Measurements from ENCODE around the gene ST8SIA1. TPM values are rescaled to one million over a fixed set of nuclear protein-coding genes. Genes with fewer than 3 reads are reported as not detected.

Gene ST8SIA1
- total RNA-seq, 2 experiments from 2014 or later, result not detected

- H3K4me2 ChIP-seq (ENCODE audit: low read length), result no peak overlapping the region
- CTCF ChIA-PET (ENCODE audit: unreplicated experiment), result no interaction called here
- H4K20me1 ChIP-seq (ENCODE audit: insufficient read depth, low read length), result no peaks in the 10 kb centered on the region
- no peaks in the 10 kb centered on the region for H3K9me2 ChIP-seq (ENCODE audit: insufficient read depth, low read length)
- intact Hi-C loops (cut with micrococcal nuclease; ENCODE audit: unreplicated experiment), result no loop called here
- POLR2A ChIA-PET, result interaction anchor here (0.6 to 0.9 kb wide), 3 partner anchors 282 to 450 kb away, joined by 3 read pairs; no protein-coding TSS in a partner anchor
- no peak overlapping the region for H3K4me3 ChIP-seq (ENCODE audit: low read depth, low read length, poor library complexity, severe bottlenecking)
- DNase-seq (ENCODE audit: low spot score), result no peak
- no peaks in the 10 kb centered on the region for H3K79me2 ChIP-seq (ENCODE audit: insufficient read depth, low read depth, low read length)
- H3K27ac ChIP-seq (ENCODE audit: low read depth, low read length, poor library complexity, severe bottlenecking), result no peak overlapping the region
- no TSS peak for BruUV-seq (replicated peaks)
- H3K4me1 ChIP-seq (ENCODE audit: insufficient read depth, low read length, poor library complexity, severe bottlenecking), result no peaks in the 10 kb centered on the region
- H2AFZ ChIP-seq (ENCODE audit: low read length), result no peak overlapping the region
- H3K9me3 ChIP-seq (ENCODE audit: low read length), result no peaks in the 10 kb centered on the region
- TF ChIP-seq CTCF (conservative IDR thresholded peaks at IDR 0.05; ENCODE audit: low read length) (no peak), EZH2phosphoT487 (IDR thresholded peaks at IDR 0.05; ENCODE audit: borderline replicate concordance, low read depth, low read length) (no peak)
- H3K36me3 ChIP-seq (ENCODE audit: insufficient read depth, low read length), result no peaks in the 10 kb centered on the region
These were observed 52.2 kb downstream of the ST8SIA1 start for GRCh38 chr12:22282283-22282682.

GRCh38 chr12:22276867-22277266 is 57.6 kb downstream of the ST8SIA1 start:
- TF ChIP-seq EZH2phosphoT487 (IDR thresholded peaks at IDR 0.05; ENCODE audit: borderline replicate concordance, low read depth, low read length) (no peak), CTCF (conservative IDR thresholded peaks at IDR 0.05; ENCODE audit: low read length) (no peak)

GRCh38 chr12:22276313-22276712 is 58.2 kb downstream of the ST8SIA1 start:
- H3K4me1 ChIP-seq (ENCODE audit: insufficient read depth, low read length, poor library complexity, severe bottlenecking), result no peaks in the 10 kb centered on the region
- no peaks in the 10 kb centered on the region for H3K9me2 ChIP-seq (ENCODE audit: insufficient read depth, low read length)
- no peaks in the 10 kb centered on the region for H3K79me2 ChIP-seq (ENCODE audit: insufficient read depth, low read depth, low read length)
- no peak overlapping the region for H3K4me2 ChIP-seq (ENCODE audit: low read length)
- ChIA-PET POLR2A (interaction anchor here (0.7 kb wide), 1 partner anchor 340 kb away, joined by 6 read pairs; no protein-coding TSS in a partner anchor), CTCF (ENCODE audit: unreplicated experiment) (no interaction called here)
- DNase-seq (ENCODE audit: low spot score), result no peak
- H3K9me3 ChIP-seq (ENCODE audit: low read length), result no peaks in the 10 kb centered on the region
- no peak overlapping the region for H2AFZ ChIP-seq (ENCODE audit: low read length)
- H4K20me1 ChIP-seq (ENCODE audit: insufficient read depth, low read length), result no peaks in the 10 kb centered on the region
- no peak overlapping the region for H3K27ac ChIP-seq (ENCODE audit: low read depth, low read length, poor library complexity, severe bottlenecking)
- intact Hi-C loops (cut with micrococcal nuclease; ENCODE audit: unreplicated experiment), result no loop called here
- H3K36me3 ChIP-seq (ENCODE audit: insufficient read depth, low read length), result no peaks in the 10 kb centered on the region
- no peak overlapping the region for H3K4me3 ChIP-seq (ENCODE audit: low read depth, low read length, poor library complexity, severe bottlenecking)
- BruUV-seq (replicated peaks), result no TSS peak
- TF ChIP-seq CTCF (conservative IDR thresholded peaks at IDR 0.05; ENCODE audit: low read length), result no peak
- no peak for TF ChIP-seq EZH2phosphoT487 (IDR thresholded peaks at IDR 0.05; ENCODE audit: borderline replicate concordance, low read depth, low read length)

More at GRCh38 chr12:22276867-22277266, 57.6 kb downstream of the ST8SIA1 start:
- ChIA-PET POLR2A (interaction anchor here (0.7 kb wide), 1 partner anchor 340 kb away, joined by 6 read pairs; no protein-coding TSS in a partner anchor), CTCF (ENCODE audit: unreplicated experiment) (no interaction called here)
- Histone ChIP-seq H3K4me1 (ENCODE audit: insufficient read depth, low read length, poor library complexity, severe bottlenecking) (no peaks in the 10 kb centered on the region), H3K9me2 (ENCODE audit: insufficient read depth, low read length) (no peaks in the 10 kb centered on the region), H2AFZ (ENCODE audit: low read length) (no peak overlapping the region), H3K4me2 (ENCODE audit: low read length) (no peak overlapping the region), H3K36me3 (ENCODE audit: insufficient read depth, low read length) (no peaks in the 10 kb centered on the region), H3K9me3 (ENCODE audit: low read length) (no peaks in the 10 kb centered on the region), H4K20me1 (ENCODE audit: insufficient read depth, low read length) (no peaks in the 10 kb centered on the region), H3K27ac (ENCODE audit: low read depth, low read length, poor library complexity, severe bottlenecking) (no peak overlapping the region), H3K79me2 (ENCODE audit: insufficient read depth, low read depth, low read length) (no peaks in the 10 kb centered on the region), H3K4me3 (ENCODE audit: low read depth, low read length, poor library complexity, severe bottlenecking) (no peak overlapping the region)
- DNase-seq (ENCODE audit: low spot score), result no peak
- intact Hi-C loops (cut with micrococcal nuclease; ENCODE audit: unreplicated experiment), result no loop called here
- no TSS peak for BruUV-seq (replicated peaks)
